Panc1 (cell line): ENCODE data around the gene ZNF273. TPM values are rescaled to one million over a fixed set of nuclear protein-coding genes. Genes with fewer than 3 reads are reported as not detected.

ENCODE experiments used
- ATAC-seq: fragments of 200-7000 bp; cut with Tn5 transposase; 2 replicates; pipeline ENCODE4 v1.9.1; 2020; ENCODE audit warnings: mild to moderate bottlenecking, moderate library complexity
- BruUV-seq: library from RNA; stranded (reverse); fragments of 400-500 nt; replicated peaks from 2 replicates; lab custom pipeline; 2021; lab: Mats Ljungman, UMichigan
- CTCF ChIA-PET: fragments of 300-600 bp; sonication (Branson Sonifier 250); formaldehyde crosslinking; loops from one replicate; lab custom pipeline; 2022; ENCODE audit warnings: antibody characterized with exemption; lab: Charles Lee
- POLR2A ChIA-PET: fragments of 300-600 bp; sonication (Branson Sonifier 250); formaldehyde crosslinking; loops from one replicate; lab custom pipeline; 2022; ENCODE audit warnings: antibody characterized with exemption; lab: Charles Lee
- DNase-seq: peaks from one replicate; pipeline ENCODE4 v3.0.0-alpha.2; 2010; ENCODE audit warnings: low read depth, low spot score
- H3K27ac ChIP-seq: 2 replicates; pipeline ENCODE4 v1.5.1; 2011; ENCODE audit warnings: mild to moderate bottlenecking, low read length, inconsistent platforms
- H3K27me3 ChIP-seq: fragments of 200-500 bp; sonication (Bioruptor generic); 2 replicates; pipeline ENCODE4 v1.6.0; 2014; ENCODE audit warnings: low read length, inconsistent platforms; ENCODE audit not compliant: control insufficient read depth, insufficient read depth
- H3K36me3 ChIP-seq: fragments of 200-500 bp; sonication (Bioruptor generic); 2 replicates; pipeline ENCODE4 v1.5.1; 2014; ENCODE audit warnings: inconsistent platforms, mild to moderate bottlenecking, low read length, moderate library complexity; ENCODE audit not compliant: control insufficient read depth, insufficient read depth
- H3K4me1 ChIP-seq: 2 replicates; pipeline ENCODE4 v1.5.1; 2011; ENCODE audit warnings: inconsistent platforms, mild to moderate bottlenecking, low read length, moderate library complexity; ENCODE audit not compliant: control insufficient read depth, insufficient read depth
- H3K4me3 ChIP-seq, 2 experiments: 2 replicates each; pipeline ENCODE4 v1.5.1; 2011 to 2012; ENCODE audit warnings: low read depth in 2 of 2, low read length in 2 of 2, mild to moderate bottlenecking in 2 of 2, inconsistent platforms in 1 of 2, moderate library complexity in 1 of 2
- H3K9me3 ChIP-seq: fragments of 200-500 bp; sonication (Bioruptor generic); 2 replicates; pipeline ENCODE4 v1.5.1; 2014; ENCODE audit warnings: low read depth, mild to moderate bottlenecking, inconsistent platforms, low read length, moderate library complexity; ENCODE audit not compliant: control insufficient read depth, insufficient read depth
- CTCF ChIP-seq: fragments of 450-650 bp; IDR thresholded peaks from 2 replicates; pipeline ENCODE4 v1.5.1; 2017; ENCODE audit warnings: mild to moderate bottlenecking
- POLR2AphosphoS5 ChIP-seq: IDR thresholded peaks from 2 replicates; pipeline ENCODE4 v1.6.1; 2012; ENCODE audit warnings: mild to moderate bottlenecking, low read depth, low read length, moderate library complexity
- REST ChIP-seq, 2 experiments: IDR thresholded peaks; 2 replicates each; pipeline ENCODE4 v1.6.1; 2011 to 2012; ENCODE audit warnings: low read depth in 2 of 2, control low read depth in 1 of 2, low read length in 1 of 2, mild to moderate bottlenecking in 1 of 2, moderate library complexity in 1 of 2; ENCODE audit not compliant: insufficient read depth in 1 of 2
- SIN3A ChIP-seq: IDR thresholded peaks from 2 replicates; pipeline ENCODE4 v1.6.1; 2012; ENCODE audit warnings: low read depth, mild to moderate bottlenecking, low read length, moderate library complexity, borderline replicate concordance; ENCODE audit not compliant: insufficient read depth
- TCF7L2 ChIP-seq: IDR thresholded peaks from 2 replicates; pipeline ENCODE4 v1.6.1; 2011; ENCODE audit warnings: mild to moderate bottlenecking, low read depth, low read length, inconsistent platforms
- in situ Hi-C: cut with HindIII; loops from 2 replicates; pipeline ENCODE4 v1.10.0; 2016; ENCODE audit warnings: low sequenced_read_pairs, low pct_unique_long_range_greater_than_20kb
- intact Hi-C: fragments of 100-400 bp; cut with micrococcal nuclease; formaldehyde crosslinking; loops from one replicate; pipeline ENCODE4 v1.10.0; 2022; ENCODE audit not compliant: unreplicated experiment
- total RNA-seq: library from RNA; stranded (reverse); gene quantifications from one replicate; pipeline ENCODE4 v1.2.1, GENCODE V29; 2021; ENCODE audit not compliant: unreplicated experiment

ZNF273 gene
- total RNA-seq, 1 experiment from 2014 or later: 6.4 TPM

GRCh38 chr7:64871761-64872160 is 31.3 kb upstream of the ZNF273 start:
- Histone ChIP-seq H3K4me3 (no peak overlapping the region), H3K27ac (no peak overlapping the region), H3K9me3 (no peaks in the 10 kb centered on the region), H3K36me3 (no peaks in the 10 kb centered on the region), H3K4me1 (no peaks in the 10 kb centered on the region), H3K27me3 (no peaks in the 10 kb centered on the region)
- intact Hi-C loops (no loop called here), in situ Hi-C loops (no loop called here)
- ChIA-PET CTCF (no interaction called here), POLR2A (no interaction called here)
- BruUV-seq: no TSS peak
- TF ChIP-seq TCF7L2: no peak
- no peak for TF ChIP-seq REST (IDR thresholded peaks at IDR 0.05; ENCODE audit: insufficient read depth in 1 of 2, low read depth in 2 of 2, low read length in 1 of 2)
- TF ChIP-seq CTCF: no peak
- no peak for TF ChIP-seq SIN3A
- no peak for TF ChIP-seq POLR2AphosphoS5
- DNase-seq (no peak), ATAC-seq (no peak)

- intact Hi-C loops (no loop called here), in situ Hi-C loops (no loop called here)
- ATAC-seq (no peak), DNase-seq (no peak)
- TF ChIP-seq POLR2AphosphoS5 (no peak), SIN3A (no peak), REST (IDR thresholded peaks at IDR 0.05; ENCODE audit: insufficient read depth in 1 of 2, low read depth in 2 of 2, low read length in 1 of 2) (no peak), TCF7L2 (no peak), CTCF (no peak)
- H3K27ac ChIP-seq: no peak overlapping the region
- ChIA-PET CTCF (no interaction called here), POLR2A (no interaction called here)
- H3K4me1 ChIP-seq: no peaks in the 10 kb centered on the region
- H3K27me3 ChIP-seq: no peaks in the 10 kb centered on the region
- BruUV-seq: no TSS peak
- H3K9me3 ChIP-seq: no peaks in the 10 kb centered on the region
- H3K4me3 ChIP-seq: no peak overlapping the region
- no peaks in the 10 kb centered on the region for H3K36me3 ChIP-seq
Measured at GRCh38 chr7:64872351-64873154, 30.5 kb upstream of the ZNF273 start.
